Heart right ventricle (tissue), 16 donors: ENCODE measurements around the gene TFEC. TPM values are rescaled to one million over a fixed set of nuclear protein-coding genes. Genes with fewer than 3 reads are reported as not detected.

Experiments used
- ATAC-seq, 8 donors: fragments of 200-7000 bp; cut with Tn5 transposase; one replicate each; pipeline ENCODE4 v1.9.1; 2020; ENCODE audit warnings: mild to moderate bottlenecking in 8 of 8, moderate library complexity in 8 of 8, moderate number of reproducible peaks in 1 of 8
- DNase-seq, 2 donors: peaks; one replicate each; pipeline ENCODE4 v3.0.0-alpha.2; 2020
- H3K27ac ChIP-seq, 10 donors: fragments of 200-600 bp; sonication (generic) in 2 of 10; one replicate each; pipeline versions ENCODE4 v1.5.0 to v1.8.0; 2020 to 2022; ENCODE audit warnings: mild to moderate bottlenecking in 3 of 10
- H3K27me3 ChIP-seq, 7 donors: fragments of 200-600 bp; one replicate each; pipeline ENCODE4 v1.8.0; 2021 to 2022; ENCODE audit warnings: mild to moderate bottlenecking in 2 of 7
- H3K36me3 ChIP-seq, 9 donors: fragments of 200-600 bp; sonication (generic) in 1 of 9; one replicate each; pipeline versions ENCODE4 v1.5.0 to v1.8.0; 2020 to 2022; ENCODE audit warnings: mild to moderate bottlenecking in 2 of 9
- H3K4me1 ChIP-seq, 9 donors: fragments of 200-600 bp; sonication (generic) in 1 of 9; one replicate each; pipeline versions ENCODE4 v1.5.0 to v1.8.0; 2020 to 2022; ENCODE audit warnings: mild to moderate bottlenecking in 4 of 9
- H3K4me3 ChIP-seq, 10 donors: fragments of 200-600 bp; sonication (generic) in 2 of 10; one replicate each; pipeline versions ENCODE4 v1.5.0 to v1.8.0; 2020 to 2022; ENCODE audit warnings: mild to moderate bottlenecking in 7 of 10, moderate library complexity in 2 of 10
- H3K9me3 ChIP-seq, 11 donors: fragments of 200-600 bp in 10 of 11; sonication (generic) in 2 of 11; one replicate each; pipeline versions ENCODE4 v1.5.0 to v1.8.0; 2013 to 2022; ENCODE audit warnings: mild to moderate bottlenecking in 2 of 11, control low read depth in 1 of 11, moderate library complexity in 1 of 11
- WGBS, 2 donors: extraction: QIAGEN DNeasy Blood & Tissue Kit; methylation state at CpG; one replicate each; pipeline ENCODE4 v1.1.7; 2013; ENCODE audit warnings: inconsistent platforms in 1 of 2; 5-methylcytosine and 5-hydroxymethylcytosine counted together
- intact Hi-C, 10 donors: fragments of 100-400 bp; cut with DNase I; formaldehyde crosslinking; loops; one replicate each; pipeline versions ENCODE4 v1.11.1 to v1.14.2; 2022
- polyA plus RNA-seq, 2 donors: library from polyadenylated mRNA; stranded (reverse); fragments of 200-250 nt; gene quantifications; one replicate each; pipeline ENCODE4 v1.2.3, GENCODE V29; 2013
- total RNA-seq, 10 donors: library from RNA; stranded (reverse); fragmentation: NEBNext Ultra II Directional in 3 of 10; extraction: Animal tissue kit (Norgen Biotek cat#: 25700) in 3 of 10; gene quantifications; one replicate each; pipeline versions ENCODE4 v1.2.1 to v1.2.4, GENCODE V29; 2021 to 2023
- TF ChIP-seq, protein P1 (sequence below), 9 donors: fragments of 200-600 bp; sonication (generic) in 2 of 9; IDR thresholded peaks; one replicate each; pipeline versions ENCODE4 v1.5.0 to v1.8.0; 2021 to 2022; ENCODE audit warnings: antibody characterized with exemption in 9 of 9, mild to moderate bottlenecking in 5 of 9, moderate library complexity in 1 of 9
- donor health status: Arrhythmogenic right ventricular cardiomyopathy.
- donor health status: ischemic (EF 13 %, LVEDD 7.1; RV severe dilation, severe dysfunction).
- donor health status: healthy with polysubstance abuse.
- donor health status: DM: no; HTN: yes; CAD: no.
- donor health status: DM: no; HTN: no; CAD: no.
- donor health status: ischemic (EF 25% LVEDD 6.9; RV normal size, moderate dysfunction).
- donor health status: ischemic (EF 25% LVEDD 5.7; RV mildly dilated, moderate dysfunction).
- donor health status: healthy.
- donor health status: DM: yes; HTN: yes; CAD: no.
- donor health status: Ischemic cardiomyopathy.
- donor health status: ischemic (EF 35%, LVEDD 5.7; RV mildly dilated, moderate dysfunction).
- donor health status: nonischemic (EF 11% LVEDD 7.7; RV severe dilation, severe dysfunction).
- donor health status: DM: yes; HTN: yes; CAD: no.
- donor health status: PGD.
- donor health status: ischemic (EF 29% LVEDD 5.4; RV normal size, mild dysfunction).
- donor health status: nonischemic (EF 23%, LVEDD 6.1; RV moderate dilation, normal function).

Gene TFEC
- total and polyA plus RNA-seq, 12 donors, result 0.28 to 12.4 (median 0.70) TPM

DNA sequence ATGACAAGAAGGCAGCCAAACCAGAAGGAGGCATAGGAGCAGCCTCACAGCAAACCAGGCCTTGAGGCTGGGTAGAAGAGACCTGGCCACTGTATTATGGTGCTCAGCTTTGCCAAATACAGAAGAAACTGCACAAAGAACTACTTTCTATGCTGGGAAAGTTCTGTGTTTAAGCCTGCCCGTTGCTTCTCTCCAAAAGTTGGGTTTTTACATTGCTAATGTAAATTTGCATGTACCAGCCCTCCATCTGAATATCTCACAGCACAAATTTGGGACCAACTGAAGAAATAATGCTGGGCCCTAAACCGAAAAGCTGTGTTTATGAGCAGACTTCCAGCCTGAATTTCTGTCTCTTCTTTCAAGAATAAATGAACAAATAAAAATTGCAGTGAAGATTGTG is 145.0 kb downstream of the TFEC start:
- no peaks in the 10 kb centered on the region for H3K4me1 ChIP-seq
- peaks cover 0 to 13% (median 0%) of the 10 kb centered on the region in 11 donors for H3K9me3 ChIP-seq
- TF ChIP-seq, protein P1, sequence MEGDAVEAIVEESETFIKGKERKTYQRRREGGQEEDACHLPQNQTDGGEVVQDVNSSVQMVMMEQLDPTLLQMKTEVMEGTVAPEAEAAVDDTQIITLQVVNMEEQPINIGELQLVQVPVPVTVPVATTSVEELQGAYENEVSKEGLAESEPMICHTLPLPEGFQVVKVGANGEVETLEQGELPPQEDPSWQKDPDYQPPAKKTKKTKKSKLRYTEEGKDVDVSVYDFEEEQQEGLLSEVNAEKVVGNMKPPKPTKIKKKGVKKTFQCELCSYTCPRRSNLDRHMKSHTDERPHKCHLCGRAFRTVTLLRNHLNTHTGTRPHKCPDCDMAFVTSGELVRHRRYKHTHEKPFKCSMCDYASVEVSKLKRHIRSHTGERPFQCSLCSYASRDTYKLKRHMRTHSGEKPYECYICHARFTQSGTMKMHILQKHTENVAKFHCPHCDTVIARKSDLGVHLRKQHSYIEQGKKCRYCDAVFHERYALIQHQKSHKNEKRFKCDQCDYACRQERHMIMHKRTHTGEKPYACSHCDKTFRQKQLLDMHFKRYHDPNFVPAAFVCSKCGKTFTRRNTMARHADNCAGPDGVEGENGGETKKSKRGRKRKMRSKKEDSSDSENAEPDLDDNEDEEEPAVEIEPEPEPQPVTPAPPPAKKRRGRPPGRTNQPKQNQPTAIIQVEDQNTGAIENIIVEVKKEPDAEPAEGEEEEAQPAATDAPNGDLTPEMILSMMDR (IDR thresholded peaks at IDR 0.05), result no peak
- H3K27ac ChIP-seq, result no peak overlapping the region
- ATAC-seq, result no peak
- no peak for DNase-seq
- H3K27me3 ChIP-seq, result no peaks in the 10 kb centered on the region
- no peaks in the 10 kb centered on the region for H3K36me3 ChIP-seq
- 55 to 67% methylated on average over 2 of the region's 2 CpGs for WGBS, 2 donors
- H3K4me3 ChIP-seq, result no peak overlapping the region
- intact Hi-C loops, result no loop called here

Other genes starting within 250 kb of the TFEC start
- gene TES, start 179.8 kb upstream of the TFEC start, total RNA-seq, result 10 to 100 TPM in 9 of 10 donors, 1 to 10 TPM in 1; 9.4 to 28.9 (median 16.9) TPM
- gene TES, start 179.8 kb upstream of the TFEC start, polyA plus RNA-seq, result 10 to 100 TPM in 1 of 2 donors, 1 to 10 TPM in 1; 9.7 to 38.5 TPM